ENCODE results near the gene TMPO.

TMPO gene

DNA sequence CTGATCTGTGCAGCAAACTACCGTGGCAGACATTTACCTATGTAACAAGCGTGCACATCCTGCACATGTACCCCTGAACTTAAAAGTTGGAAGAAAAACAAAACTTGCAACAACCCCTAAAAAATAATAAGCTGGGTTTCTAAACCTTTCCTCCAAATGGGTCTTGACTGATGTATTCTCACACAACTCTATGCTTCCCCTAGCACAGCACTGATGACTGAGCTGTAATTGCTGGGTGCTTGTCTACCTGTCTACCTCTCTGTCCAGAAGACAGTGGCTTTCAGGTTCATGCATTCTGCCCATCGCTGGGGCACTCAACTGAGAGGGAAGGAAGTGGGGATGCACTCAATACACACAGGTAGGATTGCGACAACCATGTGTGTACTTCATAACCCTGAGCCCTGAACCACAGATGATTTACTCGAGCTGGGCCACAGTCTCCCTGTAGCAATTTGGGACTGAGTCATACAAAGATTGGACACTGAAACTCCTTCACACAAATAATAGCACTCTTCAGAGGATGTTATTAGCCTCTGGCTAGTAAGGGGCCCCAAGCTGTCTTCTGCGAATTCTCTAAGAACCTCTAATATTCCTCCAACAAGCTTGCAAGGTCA, 44.8 kb upstream of the TMPO start:
- no peak overlapping the region for H3K4me3 ChIP-seq (ENCODE audit: severe bottlenecking)
- ATAC-seq (ENCODE audit: low read depth) (peak; percentile 15; the same call in 2 of the 3 replicates), DNase-seq (ENCODE audit: low spot score) (no peak)
- H3K9me3 ChIP-seq (ENCODE audit: severe bottlenecking): no peaks in the 10 kb centered on the region
- no peak overlapping the region for H3K27ac ChIP-seq (ENCODE audit: poor library complexity, severe bottlenecking)
- H3K4me1 ChIP-seq (ENCODE audit: insufficient read depth, poor library complexity, severe bottlenecking): peaks cover 20% of the 10 kb centered on the region
- H3K36me3 ChIP-seq (ENCODE audit: low read depth): no peaks in the 10 kb centered on the region
- no peaks in the 10 kb centered on the region for H3K27me3 ChIP-seq (ENCODE audit: insufficient read depth, poor library complexity, severe bottlenecking)
- TF ChIP-seq, protein P1, sequence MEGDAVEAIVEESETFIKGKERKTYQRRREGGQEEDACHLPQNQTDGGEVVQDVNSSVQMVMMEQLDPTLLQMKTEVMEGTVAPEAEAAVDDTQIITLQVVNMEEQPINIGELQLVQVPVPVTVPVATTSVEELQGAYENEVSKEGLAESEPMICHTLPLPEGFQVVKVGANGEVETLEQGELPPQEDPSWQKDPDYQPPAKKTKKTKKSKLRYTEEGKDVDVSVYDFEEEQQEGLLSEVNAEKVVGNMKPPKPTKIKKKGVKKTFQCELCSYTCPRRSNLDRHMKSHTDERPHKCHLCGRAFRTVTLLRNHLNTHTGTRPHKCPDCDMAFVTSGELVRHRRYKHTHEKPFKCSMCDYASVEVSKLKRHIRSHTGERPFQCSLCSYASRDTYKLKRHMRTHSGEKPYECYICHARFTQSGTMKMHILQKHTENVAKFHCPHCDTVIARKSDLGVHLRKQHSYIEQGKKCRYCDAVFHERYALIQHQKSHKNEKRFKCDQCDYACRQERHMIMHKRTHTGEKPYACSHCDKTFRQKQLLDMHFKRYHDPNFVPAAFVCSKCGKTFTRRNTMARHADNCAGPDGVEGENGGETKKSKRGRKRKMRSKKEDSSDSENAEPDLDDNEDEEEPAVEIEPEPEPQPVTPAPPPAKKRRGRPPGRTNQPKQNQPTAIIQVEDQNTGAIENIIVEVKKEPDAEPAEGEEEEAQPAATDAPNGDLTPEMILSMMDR (IDR thresholded peaks at IDR 0.05; ENCODE audit: poor library complexity, severe bottlenecking): no peak

DNA sequence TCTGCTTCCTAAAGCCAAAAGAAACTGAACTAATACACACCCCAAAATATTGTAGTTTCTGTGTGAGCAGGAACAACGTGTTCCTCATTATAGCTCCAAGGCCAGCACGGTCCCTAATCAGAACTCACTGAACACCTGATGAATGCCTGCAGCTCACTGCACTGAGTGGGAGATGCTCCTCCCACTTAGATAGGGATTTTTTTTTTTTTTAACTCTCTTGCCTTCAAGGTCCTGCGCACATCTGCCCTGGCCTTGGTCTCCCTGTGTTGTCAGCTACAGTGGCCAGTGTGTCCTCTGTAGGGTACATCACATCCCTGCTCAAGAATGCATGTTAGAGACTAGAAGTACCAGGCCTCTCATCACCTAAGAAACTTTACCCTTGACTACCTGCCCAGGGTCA, 44.3 kb upstream of the TMPO start:
- H3K4me3 ChIP-seq (ENCODE audit: severe bottlenecking): no peak overlapping the region
- H3K36me3 ChIP-seq (ENCODE audit: low read depth): no peaks in the 10 kb centered on the region
- TF ChIP-seq, protein P1 (IDR thresholded peaks at IDR 0.05; ENCODE audit: poor library complexity, severe bottlenecking): no peak
- DNase-seq (ENCODE audit: low spot score): no peak
- H3K27ac ChIP-seq (ENCODE audit: poor library complexity, severe bottlenecking): no peak overlapping the region
- no peak for ATAC-seq (ENCODE audit: low read depth)
- no peaks in the 10 kb centered on the region for H3K27me3 ChIP-seq (ENCODE audit: insufficient read depth, poor library complexity, severe bottlenecking)
- H3K9me3 ChIP-seq (ENCODE audit: severe bottlenecking): no peaks in the 10 kb centered on the region
- peaks cover 19% of the 10 kb centered on the region for H3K4me1 ChIP-seq (ENCODE audit: insufficient read depth, poor library complexity, severe bottlenecking)

DNA sequence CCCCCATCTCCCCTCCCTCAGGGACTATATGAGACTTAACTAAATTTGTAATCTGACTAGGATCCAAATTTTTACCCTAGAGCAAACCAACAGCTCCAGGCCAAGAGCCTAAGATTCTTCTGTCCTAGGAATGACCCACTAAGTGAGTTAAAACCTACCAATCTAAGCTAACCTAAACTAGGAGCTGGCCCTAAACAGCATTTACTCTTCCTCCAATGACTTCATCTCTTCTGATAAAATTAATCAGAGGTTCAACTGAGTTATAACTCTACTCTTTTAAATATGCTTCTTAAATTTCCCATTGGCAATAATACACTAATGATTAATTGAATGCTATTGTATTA, 39.9 kb upstream of the TMPO start:
- no peaks in the 10 kb centered on the region for H3K36me3 ChIP-seq (ENCODE audit: low read depth)
- peak overlapping the region; percentile 80 for H3K27ac ChIP-seq (ENCODE audit: poor library complexity, severe bottlenecking)
- ATAC-seq (ENCODE audit: low read depth) (no peak), DNase-seq (ENCODE audit: low spot score) (no peak)
- H3K4me3 ChIP-seq (ENCODE audit: severe bottlenecking): no peak overlapping the region
- H3K27me3 ChIP-seq (ENCODE audit: insufficient read depth, poor library complexity, severe bottlenecking): no peaks in the 10 kb centered on the region
- TF ChIP-seq, protein P1 (IDR thresholded peaks at IDR 0.05; ENCODE audit: poor library complexity, severe bottlenecking): no peak
- no peaks in the 10 kb centered on the region for H3K9me3 ChIP-seq (ENCODE audit: severe bottlenecking)
- H3K4me1 ChIP-seq (ENCODE audit: insufficient read depth, poor library complexity, severe bottlenecking): peaks cover 17% of the 10 kb centered on the region

DNA sequence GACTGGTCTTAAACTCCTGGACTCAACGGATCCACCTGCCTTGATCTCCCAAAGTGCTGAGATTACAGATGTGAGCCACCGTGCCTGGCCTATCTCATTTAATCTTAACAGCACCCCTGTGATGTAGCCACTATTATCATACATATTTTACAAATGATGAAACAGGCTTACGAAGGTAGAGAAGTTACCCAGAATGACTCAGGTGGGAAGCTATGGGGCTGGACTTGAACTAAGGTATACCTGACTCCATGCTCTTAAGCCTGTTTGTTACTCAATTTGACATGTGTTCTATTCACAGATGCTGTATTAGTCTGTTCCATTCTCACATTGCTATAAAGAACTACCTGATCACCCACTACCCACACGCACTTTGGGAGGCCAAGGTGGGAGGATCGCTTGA, 36.8 kb upstream of the TMPO start:
- Histone ChIP-seq H3K36me3 (ENCODE audit: low read depth) (no peaks in the 10 kb centered on the region), H3K27ac (ENCODE audit: poor library complexity, severe bottlenecking) (no peak overlapping the region), H3K9me3 (ENCODE audit: severe bottlenecking) (no peaks in the 10 kb centered on the region), H3K4me3 (ENCODE audit: severe bottlenecking) (no peak overlapping the region), H3K27me3 (ENCODE audit: insufficient read depth, poor library complexity, severe bottlenecking) (no peaks in the 10 kb centered on the region), H3K4me1 (ENCODE audit: insufficient read depth, poor library complexity, severe bottlenecking) (peaks cover 17% of the 10 kb centered on the region)
- TF ChIP-seq, protein P1 (IDR thresholded peaks at IDR 0.05; ENCODE audit: poor library complexity, severe bottlenecking): no peak
- DNase-seq (ENCODE audit: low spot score) (no peak), ATAC-seq (ENCODE audit: low read depth) (0 out of 3 replicates have a peak, but pooled peaks have one; percentile 5)

All from RWPE2 (cell line).